ENCODE results near the gene UNC93A. TPM values are rescaled to one million over a fixed set of nuclear protein-coding genes. Genes with fewer than 3 reads are reported as not detected.

Gene UNC93A
- total RNA-seq, 1 donor from 2014 or later, result not detected

- TF ChIP-seq CTCF (IDR thresholded peaks at IDR 0.05), result no peak
- ATAC-seq, result no peak
- no peak overlapping the region for H3K27ac ChIP-seq
- H3K4me1 ChIP-seq, result no peaks in the 10 kb centered on the region
- intact Hi-C loops (cut with DNase I), result no loop called here
- no peak overlapping the region for H3K4me3 ChIP-seq
- H3K9me3 ChIP-seq, result no peaks in the 10 kb centered on the region
- no peaks in the 10 kb centered on the region for H3K36me3 ChIP-seq
- no peaks in the 10 kb centered on the region for H3K27me3 ChIP-seq (ENCODE audit: low read depth)
- no peak for DNase-seq
Measured at GRCh38 chr6:167302796-167303195, 11.7 kb downstream of the UNC93A start.

GRCh38 chr6:167303675-167304625 is 12.8 kb downstream of the UNC93A start:
- no peak overlapping the region for H3K4me3 ChIP-seq
- intact Hi-C loops (cut with DNase I), result no loop called here
- H3K27ac ChIP-seq, result no peak overlapping the region
- TF ChIP-seq CTCF (IDR thresholded peaks at IDR 0.05), result no peak
- DNase-seq, result no peak
- no peaks in the 10 kb centered on the region for H3K36me3 ChIP-seq
- ATAC-seq, result no peak
- H3K9me3 ChIP-seq, result no peaks in the 10 kb centered on the region
- H3K4me1 ChIP-seq, result no peaks in the 10 kb centered on the region
- no peaks in the 10 kb centered on the region for H3K27me3 ChIP-seq (ENCODE audit: low read depth)

GRCh38 chr6:167304912-167305311 is 13.8 kb downstream of the UNC93A start:
- Histone ChIP-seq H3K4me1 (no peaks in the 10 kb centered on the region), H3K36me3 (no peaks in the 10 kb centered on the region), H3K27me3 (ENCODE audit: low read depth) (no peaks in the 10 kb centered on the region), H3K4me3 (no peak overlapping the region), H3K27ac (no peak overlapping the region), H3K9me3 (no peaks in the 10 kb centered on the region)
- ATAC-seq (no peak), DNase-seq (no peak)
- TF ChIP-seq CTCF (IDR thresholded peaks at IDR 0.05), result no peak
- intact Hi-C loops (cut with DNase I), result no loop called here

- ATAC-seq, result no peak
- TF ChIP-seq CTCF (IDR thresholded peaks at IDR 0.05), result no peak
- Histone ChIP-seq H3K9me3 (no peaks in the 10 kb centered on the region), H3K4me1 (no peaks in the 10 kb centered on the region), H3K27ac (no peak overlapping the region), H3K36me3 (no peaks in the 10 kb centered on the region), H3K27me3 (ENCODE audit: low read depth) (no peaks in the 10 kb centered on the region), H3K4me3 (no peak overlapping the region)
- no peak for DNase-seq
- intact Hi-C loops (cut with DNase I), result no loop called here
Measured at GRCh38 chr6:167305796-167306195, 14.7 kb downstream of the UNC93A start.

GRCh38 chr6:167306401-167306998 is 15.4 kb downstream of the UNC93A start:
- Histone ChIP-seq H3K4me1 (no peaks in the 10 kb centered on the region), H3K4me3 (no peak overlapping the region), H3K27me3 (ENCODE audit: low read depth) (no peaks in the 10 kb centered on the region), H3K27ac (no peak overlapping the region), H3K9me3 (no peaks in the 10 kb centered on the region), H3K36me3 (no peaks in the 10 kb centered on the region)
- TF ChIP-seq CTCF (IDR thresholded peaks at IDR 0.05), result no peak
- intact Hi-C loops (cut with DNase I), result no loop called here
- ATAC-seq (no peak), DNase-seq (no peak)
